Esophagus squamous epithelium (tissue), 4 donors: ENCODE data around the gene SMIM32.

ENCODE experiments used
- CTCF ChIP-seq, 6 experiments: fragments of 450-650 bp in 4 of 6; fragments of 200-600 bp in 2 of 6; sonication (generic) in 2 of 6; IDR thresholded peaks; one replicate each; pipeline ENCODE4 v1.5.1; 2016 to 2019; ENCODE audit warnings: antibody characterized with exemption in 6 of 6, mild to moderate bottlenecking in 4 of 6, moderate library complexity in 4 of 6
- POLR2A ChIP-seq, 4 donors: fragments of 450-650 bp; IDR thresholded peaks; one replicate each; pipeline ENCODE4 v1.6.1; 2017; ENCODE audit warnings: antibody characterized with exemption in 4 of 4, mild to moderate bottlenecking in 4 of 4, moderate library complexity in 3 of 4

DNA sequence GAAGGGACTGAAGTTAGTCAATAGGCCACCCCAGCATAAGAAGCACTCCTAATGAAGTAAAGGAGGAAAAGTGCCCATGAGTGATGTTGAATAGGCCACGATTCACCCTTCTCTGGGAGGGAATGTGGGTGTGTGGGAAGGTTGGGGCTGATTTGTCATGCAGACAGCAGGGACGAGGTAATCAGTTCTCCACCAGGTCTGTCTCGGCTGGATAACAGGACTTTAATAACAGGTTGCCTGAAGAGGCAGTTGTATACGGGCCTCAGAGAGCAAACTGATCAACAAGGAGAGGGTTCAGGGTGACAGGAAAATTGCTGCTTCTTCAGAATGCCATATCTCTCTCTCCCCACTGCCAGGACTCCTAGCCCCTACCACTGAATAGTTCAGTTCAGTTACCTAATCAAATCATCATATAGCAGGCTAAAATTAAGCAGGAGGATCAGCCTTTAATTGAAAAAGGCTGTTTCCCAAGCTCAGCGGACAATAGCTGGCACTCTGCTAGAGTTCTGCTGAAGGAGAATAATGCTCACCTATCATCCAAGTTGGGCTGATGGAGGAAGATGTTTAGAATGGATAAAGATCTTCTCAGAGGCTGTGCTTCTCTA lies 43.6 kb upstream of the SMIM32 start:
- TF ChIP-seq POLR2A (IDR thresholded peaks at IDR 0.05) (no peak), CTCF (IDR thresholded peaks at IDR 0.05) (no peak)
